H7 (cell line): Measurements from ENCODE around the gene NOS1AP. TPM values are rescaled to one million over a fixed set of nuclear protein-coding genes. Genes with fewer than 3 reads are reported as not detected.
"Not testable (repeated sequence)": the region's sequence is repeated elsewhere in the genome, so short reads cannot be mapped to it uniquely, and the experiment has no call there.

Source experiments
- DNase-seq: peaks from one replicate; pipeline ENCODE4 v3.0.0; 2012
- H3K27me3 ChIP-seq: 2 replicates; pipeline ENCODE4 v1.6.0; 2011; ENCODE audit warnings: mild to moderate bottlenecking, low read length; ENCODE audit not compliant: control insufficient read depth, insufficient read depth
- H3K36me3 ChIP-seq: replicated peaks from 2 replicates; pipeline ENCODE4 v1.5.1; 2011; ENCODE audit warnings: low read length; ENCODE audit not compliant: control insufficient read depth, insufficient read depth
- H3K4me3 ChIP-seq: 2 replicates; pipeline ENCODE4 v1.5.1; 2011; ENCODE audit warnings: low read depth, mild to moderate bottlenecking, control low read depth, low read length, moderate library complexity; ENCODE audit not compliant: insufficient read depth
- total RNA-seq: library from RNA; depleted of rRNA; stranded (reverse); fragments of >200 nt; shearing (Covaris generic); gene quantifications from 2 replicates; pipeline ENCODE4 v1.2.3, GENCODE V29; 2014

Gene NOS1AP
- total RNA-seq, 1 experiment from 2014 or later = 5.4 TPM

DNA sequence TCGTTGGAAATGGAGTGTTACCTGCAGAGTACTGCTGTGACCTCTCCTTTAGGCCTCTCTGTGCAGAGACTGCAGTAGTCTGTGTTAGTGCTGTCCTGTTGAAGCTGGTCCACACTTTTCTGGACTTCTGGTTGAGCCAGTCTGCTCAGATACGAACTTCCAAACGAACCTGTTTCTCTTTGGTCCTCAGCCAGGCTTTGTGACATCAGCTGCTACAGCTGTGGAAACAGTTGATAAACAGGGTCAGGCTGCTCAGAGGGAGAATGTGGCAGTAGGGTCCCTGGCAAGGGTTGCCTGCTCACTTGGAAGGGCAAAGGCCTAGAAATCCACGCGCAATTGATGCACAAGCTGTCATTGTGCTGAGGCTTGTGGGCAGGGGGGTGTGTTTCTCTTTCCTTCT, 98.8 kb downstream of the NOS1AP start:
- no peaks in the 10 kb centered on the region for H3K27me3 ChIP-seq
- DNase-seq = no peak
- H3K36me3 ChIP-seq = no peaks in the 10 kb centered on the region
- H3K4me3 ChIP-seq = no peak overlapping the region

- Histone ChIP-seq H3K36me3 (no peaks in the 10 kb centered on the region), H3K4me3 (no peak overlapping the region), H3K27me3 (no peaks in the 10 kb centered on the region)
- DNase-seq = no peak
Observed at GRCh38 chr1:162169031-162169790, 99.7 kb downstream of the NOS1AP start.

DNA sequence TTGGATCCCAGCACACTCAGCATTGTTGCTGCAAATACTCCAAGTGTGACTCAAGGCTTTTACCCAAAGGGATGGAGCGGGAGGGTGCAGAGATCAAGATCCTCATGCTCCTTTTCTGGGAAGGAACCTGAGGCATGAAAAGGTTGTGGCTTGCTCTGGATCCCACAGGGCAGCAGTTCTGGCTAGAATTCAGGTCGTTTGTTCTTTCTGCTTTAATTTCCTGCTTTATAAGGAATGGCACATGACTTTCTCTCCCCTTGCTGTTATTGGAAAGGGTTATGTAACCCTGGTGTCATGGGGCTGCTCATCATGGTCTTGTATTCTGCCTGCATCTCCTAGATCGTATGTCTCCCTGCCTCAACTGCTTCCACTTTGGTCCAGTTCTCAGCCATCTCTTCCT, 101.6 kb downstream of the NOS1AP start:
- no peak for DNase-seq
- Histone ChIP-seq H3K4me3 (no peak overlapping the region), H3K27me3 (no peaks in the 10 kb centered on the region), H3K36me3 (no peaks in the 10 kb centered on the region)

- Histone ChIP-seq H3K36me3 (no peaks in the 10 kb centered on the region), H3K4me3 (no peak overlapping the region), H3K27me3 (no peaks in the 10 kb centered on the region)
- no peak for DNase-seq
Observed at GRCh38 chr1:162172311-162173102, 103.0 kb downstream of the NOS1AP start.

- not testable (repeated sequence) for DNase-seq, H3K4me3 ChIP-seq, H3K36me3 ChIP-seq, H3K27me3 ChIP-seq
Observed at GRCh38 chr1:162173607-162174006, 104.1 kb downstream of the NOS1AP start.

DNA sequence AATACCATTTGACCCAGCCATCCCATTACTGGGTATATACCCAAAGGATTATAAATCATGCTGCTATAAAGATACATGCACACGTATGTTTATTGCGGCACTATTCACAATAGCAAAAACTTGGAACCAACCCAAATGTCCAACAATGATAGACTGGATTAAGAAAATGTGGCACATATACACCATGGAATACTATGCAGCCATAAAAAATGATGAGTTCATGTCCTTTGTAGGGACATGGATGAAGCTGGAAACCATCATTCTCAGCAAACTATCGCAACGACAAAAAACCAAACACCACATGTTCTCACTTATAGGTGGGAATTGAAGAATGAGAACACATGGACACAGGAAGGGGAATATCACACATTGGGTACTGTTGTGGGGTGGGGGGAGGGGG, 104.5 kb downstream of the NOS1AP start:
- H3K27me3 ChIP-seq, H3K4me3 ChIP-seq, DNase-seq, H3K36me3 ChIP-seq: not testable (repeated sequence)

DNA sequence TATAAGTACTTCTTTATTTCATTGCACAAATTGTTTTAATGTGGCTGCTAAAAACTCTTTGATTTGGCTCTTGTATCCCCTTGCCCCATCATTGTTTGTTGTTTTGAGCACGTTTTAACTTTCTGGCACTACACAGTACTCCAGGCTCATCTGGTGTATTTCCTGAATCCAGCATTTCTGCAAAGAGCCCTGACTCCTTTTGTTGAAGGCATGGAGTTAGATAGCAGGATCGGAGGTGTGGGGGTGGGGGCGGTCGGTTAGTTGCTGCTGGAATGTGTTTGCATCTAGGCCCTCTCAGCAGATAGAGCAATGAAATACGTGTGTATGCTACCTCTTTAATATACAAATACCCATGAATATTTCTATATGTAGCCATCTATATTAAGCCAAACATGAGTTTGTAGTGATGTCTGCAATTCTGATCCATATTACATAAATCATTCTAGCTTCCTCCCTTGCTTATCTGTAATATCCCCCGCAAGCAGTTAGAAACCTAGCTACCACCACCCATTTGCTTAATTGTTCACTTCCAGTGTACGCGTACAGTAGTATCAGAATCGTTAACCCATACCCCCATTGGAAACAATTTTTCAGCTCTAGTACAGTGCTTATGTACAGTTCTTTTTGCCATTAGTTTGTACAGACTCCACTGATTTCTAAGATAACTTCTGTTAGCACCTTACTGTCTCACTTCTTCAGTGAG, 106.0 kb downstream of the NOS1AP start:
- Histone ChIP-seq H3K4me3 (no peak overlapping the region), H3K27me3 (no peaks in the 10 kb centered on the region), H3K36me3 (no peaks in the 10 kb centered on the region)
- peak; percentile 60 for DNase-seq

- Histone ChIP-seq H3K27me3 (no peaks in the 10 kb centered on the region), H3K4me3 (no peak overlapping the region), H3K36me3 (no peaks in the 10 kb centered on the region)
- peak; percentile 17 for DNase-seq
Observed at GRCh38 chr1:162177126-162177525, 107.6 kb downstream of the NOS1AP start.

GRCh38 chr1:162178432-162178831, 108.9 kb downstream of the NOS1AP start:
- no peak for DNase-seq
- no peak overlapping the region for H3K4me3 ChIP-seq
- H3K27me3 ChIP-seq = no peaks in the 10 kb centered on the region
- H3K36me3 ChIP-seq = no peaks in the 10 kb centered on the region

- H3K4me3 ChIP-seq = no peak overlapping the region
- no peaks in the 10 kb centered on the region for H3K36me3 ChIP-seq
- no peak for DNase-seq
- H3K27me3 ChIP-seq = no peaks in the 10 kb centered on the region
Observed at GRCh38 chr1:162179121-162179520, 109.6 kb downstream of the NOS1AP start.

- H3K36me3 ChIP-seq = no peaks in the 10 kb centered on the region
- no peak overlapping the region for H3K4me3 ChIP-seq
- no peaks in the 10 kb centered on the region for H3K27me3 ChIP-seq
- no peak for DNase-seq
Observed at GRCh38 chr1:162180813-162181212, 111.3 kb downstream of the NOS1AP start.

DNA sequence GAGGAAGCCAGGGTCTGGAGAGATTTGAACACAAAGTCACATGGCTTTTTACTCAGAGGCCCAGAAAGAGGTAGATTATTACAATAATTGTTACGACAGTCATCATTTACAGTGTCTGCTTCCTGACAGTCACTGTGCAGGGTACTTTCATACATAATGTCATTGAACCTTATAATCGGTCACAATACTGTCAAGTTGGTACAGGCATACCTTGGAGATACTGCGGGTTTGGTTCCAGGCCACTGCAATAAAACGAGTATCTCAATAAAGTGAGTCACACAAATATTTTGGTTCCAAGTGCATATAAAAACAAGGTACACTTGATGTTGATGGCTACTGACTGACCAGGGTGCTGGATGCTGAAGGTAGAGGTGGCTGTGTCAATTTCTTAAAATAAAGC, 112.6 kb downstream of the NOS1AP start:
- no peaks in the 10 kb centered on the region for H3K36me3 ChIP-seq
- no peak overlapping the region for H3K4me3 ChIP-seq
- DNase-seq = no peak
- no peaks in the 10 kb centered on the region for H3K27me3 ChIP-seq

DNA sequence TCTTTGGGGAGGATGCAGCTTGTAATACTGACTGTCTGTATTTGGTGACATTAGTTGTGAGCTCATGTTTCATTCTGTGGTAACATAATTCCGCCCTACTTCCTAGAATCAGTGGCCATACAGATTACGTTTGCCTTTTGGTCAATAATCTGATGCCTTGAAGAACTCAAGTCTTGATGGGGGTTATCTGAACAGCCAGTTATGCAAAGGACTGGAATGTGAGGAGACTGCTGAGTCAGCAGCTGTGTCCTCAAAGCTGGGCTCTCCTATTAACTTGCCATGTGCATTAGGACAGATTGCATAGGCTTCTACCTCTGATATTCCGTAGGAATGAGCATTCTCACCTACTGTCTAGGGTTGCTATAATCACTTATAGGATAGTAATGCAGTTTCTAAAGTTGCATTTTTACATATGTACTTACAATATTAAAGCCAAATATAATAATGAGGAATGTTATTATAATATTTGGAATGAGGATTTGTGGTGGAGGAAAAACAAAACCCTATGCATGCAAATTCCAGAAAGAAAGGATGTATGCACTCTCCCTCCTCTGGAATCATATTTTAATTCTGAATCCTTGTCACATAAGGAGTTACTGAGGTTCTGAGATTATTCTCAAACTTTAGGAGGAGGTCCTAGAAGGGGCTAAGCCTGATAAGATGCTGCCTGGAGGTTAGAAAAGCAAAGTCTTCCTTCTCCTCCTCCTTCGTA, 116.0 kb downstream of the NOS1AP start:
- Histone ChIP-seq H3K36me3 (no peaks in the 10 kb centered on the region), H3K4me3 (no peak overlapping the region), H3K27me3 (no peaks in the 10 kb centered on the region)
- DNase-seq = no peak

GRCh38 chr1:162186026-162186374, 116.5 kb downstream of the NOS1AP start:
- DNase-seq = no peak
- Histone ChIP-seq H3K27me3 (no peaks in the 10 kb centered on the region), H3K36me3 (no peaks in the 10 kb centered on the region), H3K4me3 (no peak overlapping the region)
